ENCODE results near the gene MSX1.
"Not testable (repeated sequence)": the region's sequence is repeated elsewhere in the genome, so short reads cannot be mapped to it uniquely, and the experiment has no call there.

The MSX1 gene

GRCh38 chr4:4859325-4859798 lies at the start of gene MSX1:
MSX1 (plus strand) TSS chr4:4859665; CDS start chr4:4859900, 235 bp downstream.
- no peak for DNase-seq

DNA sequence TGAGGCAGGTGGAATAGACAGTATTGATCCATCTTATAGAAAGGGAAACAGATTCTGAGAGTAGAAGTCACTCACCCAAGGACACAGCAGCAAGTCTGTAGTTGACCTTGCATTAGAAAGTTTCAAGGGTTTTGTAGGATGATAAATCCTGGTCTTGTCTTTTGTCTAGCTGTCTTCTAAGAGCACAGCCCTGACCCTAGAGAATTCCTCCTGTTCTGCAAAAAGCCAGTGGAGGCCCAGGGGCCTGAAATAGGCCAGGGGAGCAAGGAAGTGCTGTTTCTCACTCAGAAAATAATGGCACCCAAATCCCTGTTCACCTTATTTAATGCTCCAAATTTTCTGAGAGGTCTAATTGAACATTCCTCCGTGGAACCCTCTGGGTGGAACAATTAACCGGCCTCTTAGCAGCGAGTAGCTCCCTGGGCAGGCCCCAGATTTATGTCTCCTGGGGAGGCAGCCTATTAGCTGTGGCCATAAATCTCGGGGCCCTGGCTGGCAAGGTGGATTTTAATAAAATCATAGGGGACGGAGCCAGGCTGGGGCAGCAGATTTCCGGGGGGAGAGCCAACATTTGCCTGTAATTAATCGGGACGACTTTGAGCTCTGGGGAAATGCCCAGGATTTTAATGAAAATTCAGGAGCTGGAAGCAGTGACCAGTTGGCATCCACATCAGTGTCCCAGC lies 49.2 kb upstream of the MSX1 start:
- DNase-seq = no peak

DNA sequence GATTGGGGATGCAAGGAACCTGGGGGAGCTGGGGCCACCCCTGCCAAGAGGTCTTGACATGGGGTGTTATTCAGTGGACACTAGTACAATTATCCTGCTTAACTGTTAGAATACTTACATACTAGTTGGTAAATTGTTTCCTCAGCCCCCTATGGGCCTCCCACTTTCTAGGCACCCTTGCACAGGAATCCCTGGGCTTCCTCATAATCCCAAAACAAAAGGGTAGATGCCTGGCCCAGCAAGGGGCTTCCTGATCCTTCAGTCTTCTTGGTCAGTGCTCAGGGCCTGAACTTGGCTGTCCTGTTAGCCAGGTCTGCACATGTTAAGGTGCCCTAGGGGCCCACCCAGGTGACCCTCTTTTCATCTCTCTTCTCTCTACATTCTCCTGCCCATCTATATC lies 48.7 kb upstream of the MSX1 start:
- DNase-seq = no peak

DNA sequence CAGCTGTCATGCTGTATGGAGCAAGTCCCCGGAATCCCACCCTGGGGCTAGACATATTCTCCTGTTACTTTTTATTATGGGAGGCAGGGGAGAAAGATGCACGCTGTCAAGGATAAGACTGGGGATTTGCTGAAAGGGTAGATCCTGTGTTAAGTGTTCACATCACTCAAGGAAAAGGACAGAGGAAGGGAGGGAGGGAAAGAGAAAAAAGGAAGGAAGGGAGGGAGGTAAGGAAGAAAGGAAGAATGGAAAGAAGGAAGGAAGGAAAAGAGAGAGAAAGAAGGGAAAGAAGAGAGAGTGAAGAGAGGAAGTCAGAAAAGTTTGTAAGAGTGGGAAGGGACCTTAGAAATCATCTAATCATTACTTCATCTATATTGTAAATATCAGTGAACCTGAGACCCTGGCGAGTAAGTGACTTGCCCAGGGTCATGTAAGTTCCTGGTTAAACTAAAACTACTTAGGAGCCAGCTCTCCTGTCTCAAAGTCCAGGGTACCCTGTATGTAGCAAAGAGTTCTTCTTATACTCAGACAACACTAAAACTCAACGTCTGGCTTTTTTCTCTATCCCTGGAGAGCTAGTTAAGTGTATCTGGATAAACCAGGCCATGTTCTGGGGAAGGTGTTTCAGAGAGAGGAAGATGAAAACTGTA lies 47.2 kb upstream of the MSX1 start:
- DNase-seq = no peak

GRCh38 chr4:4818415-4819212 lies 40.9 kb upstream of the MSX1 start:
- DNase-seq = no peak

- DNase-seq = no peak
Measured at GRCh38 chr4:4819213-4819606, 40.3 kb upstream of the MSX1 start.

GRCh38 chr4:4820261-4820660 lies 39.2 kb upstream of the MSX1 start:
- no peak for DNase-seq

- no peak for DNase-seq
Measured at GRCh38 chr4:4820739-4821138, 38.7 kb upstream of the MSX1 start.

DNA sequence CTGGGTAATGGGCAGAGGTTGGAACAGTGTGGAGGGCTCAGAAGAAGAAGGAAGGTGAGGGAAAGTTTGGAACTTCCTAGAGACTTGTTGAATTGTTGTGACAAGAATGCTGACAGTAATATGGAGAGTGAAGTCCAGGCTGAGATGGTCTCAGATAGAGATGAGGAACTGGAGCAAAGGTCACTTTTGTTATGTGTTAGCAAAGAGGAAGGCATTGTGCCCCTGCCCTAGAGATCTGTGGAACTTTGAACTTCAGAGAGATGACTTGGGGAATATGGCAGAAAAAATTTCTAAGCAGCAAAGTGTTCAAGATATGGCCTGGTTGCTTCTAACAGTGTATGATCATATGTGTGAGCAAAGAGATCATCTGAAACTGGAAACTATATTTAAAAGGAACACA lies 37.9 kb upstream of the MSX1 start:
- DNase-seq = no peak

- DNase-seq = not testable (repeated sequence)
Measured at GRCh38 chr4:4822286-4822685, 37.2 kb upstream of the MSX1 start.

GRCh38 chr4:4823621-4824162 lies 35.8 kb upstream of the MSX1 start:
- no peak for DNase-seq

- DNase-seq = no peak
Measured at GRCh38 chr4:4824232-4824631, 35.2 kb upstream of the MSX1 start.

- no peak for DNase-seq
Measured at GRCh38 chr4:4825431-4825830, 34.0 kb upstream of the MSX1 start.

DNA sequence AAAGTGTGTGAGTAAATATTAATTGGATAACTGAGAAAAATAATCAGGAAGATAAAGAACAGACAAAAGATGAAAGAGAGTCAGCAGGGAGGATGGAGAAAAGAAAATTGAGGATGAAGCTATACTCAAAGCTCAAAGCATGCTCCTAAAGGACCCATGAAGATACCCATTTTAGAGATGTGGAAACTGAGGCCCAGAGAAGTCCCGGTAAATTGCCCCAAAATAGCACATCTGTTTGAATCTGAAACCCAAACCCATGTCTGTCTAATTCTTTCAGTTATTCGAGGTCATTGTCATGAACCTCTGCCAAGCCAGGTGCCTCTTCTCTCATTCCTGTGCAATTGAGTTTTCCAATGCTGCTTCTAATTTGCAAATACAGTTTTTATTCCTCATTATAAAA lies 29.6 kb upstream of the MSX1 start:
- no peak for DNase-seq

DNA sequence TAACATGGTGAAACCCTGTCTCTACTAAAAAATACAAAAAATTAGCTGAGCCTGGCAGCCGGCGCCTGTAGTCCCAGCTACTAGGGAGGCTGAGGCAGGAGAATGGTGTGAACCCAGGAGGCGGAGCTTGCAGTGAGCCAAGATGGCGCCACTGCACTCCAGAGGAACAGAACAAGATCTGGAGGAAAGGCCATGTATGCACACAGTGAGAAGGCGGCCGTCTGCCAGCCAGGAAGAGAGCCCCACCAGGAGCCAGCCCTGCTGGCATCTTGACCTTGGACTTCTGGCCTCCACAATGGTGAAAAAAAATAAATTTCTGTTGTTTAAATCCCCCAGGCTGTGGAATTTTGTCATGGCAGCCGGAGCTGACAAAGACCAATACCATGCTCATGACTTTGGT lies 28.2 kb upstream of the MSX1 start:
- no peak for DNase-seq

- no peak for DNase-seq
Measured at GRCh38 chr4:4831825-4832224, 27.6 kb upstream of the MSX1 start.

DNA sequence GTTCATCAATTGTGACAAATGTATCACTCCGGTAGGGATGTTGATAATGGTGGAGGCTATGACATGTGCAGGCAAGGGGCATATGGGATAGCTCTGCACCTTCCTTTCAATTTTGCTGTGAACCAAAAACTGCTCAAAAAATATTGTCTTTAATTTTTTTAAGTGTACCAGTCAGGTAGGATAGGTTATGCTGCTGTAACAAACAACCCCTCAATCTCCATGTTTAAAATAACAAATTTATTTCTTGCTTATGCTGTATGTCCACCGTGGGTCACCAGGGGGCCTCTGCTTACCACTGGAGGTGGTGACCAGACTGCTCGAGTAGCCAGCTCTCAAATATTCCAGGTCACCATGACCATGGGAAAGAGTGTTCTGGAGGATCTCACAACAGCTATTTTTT lies 23.4 kb upstream of the MSX1 start:
- DNase-seq = no peak

DNA sequence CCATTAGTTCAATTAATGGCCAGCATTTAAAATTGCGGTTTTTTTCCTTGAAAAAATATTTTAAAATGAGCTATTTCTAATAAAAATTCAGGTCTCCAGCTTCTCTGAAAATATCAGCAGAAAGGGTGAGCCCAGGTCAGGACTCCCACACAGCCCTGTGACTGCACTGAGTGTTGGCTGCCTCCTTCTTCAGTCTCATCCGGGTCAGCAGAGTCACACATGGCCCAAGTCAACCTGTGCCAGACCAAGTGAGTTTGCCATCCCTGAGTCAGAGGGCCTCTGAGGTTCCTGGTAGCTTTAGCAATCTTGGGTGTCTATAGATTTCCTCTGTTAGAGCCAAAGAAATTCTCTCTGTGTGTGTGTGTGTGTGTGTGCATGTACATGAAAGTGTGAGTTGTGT lies 22.1 kb upstream of the MSX1 start:
- no peak for DNase-seq

- peak; percentile 19 for DNase-seq
Measured at GRCh38 chr4:4838051-4838935, 21.2 kb upstream of the MSX1 start.

- no peak for DNase-seq
Measured at GRCh38 chr4:4838936-4839810, 20.3 kb upstream of the MSX1 start.

DNA sequence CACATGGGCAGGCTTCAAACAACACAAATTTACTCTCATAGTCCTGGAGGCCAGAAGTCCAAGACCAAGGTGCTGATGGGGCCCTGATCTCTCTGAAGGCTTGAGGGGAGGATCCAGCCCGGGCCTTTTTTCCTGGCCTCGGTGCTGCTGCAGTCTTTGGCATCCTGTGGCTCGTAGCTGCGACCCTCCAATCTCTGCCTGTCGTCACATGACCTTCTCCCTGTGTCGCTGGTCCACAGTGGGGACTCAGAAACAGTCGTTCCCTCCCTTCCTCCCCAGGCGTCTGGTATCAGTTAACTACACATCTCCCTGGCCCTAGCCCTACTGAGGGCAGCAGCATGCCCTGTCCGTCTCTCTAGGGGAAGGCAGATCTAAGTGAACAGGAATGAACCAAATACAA lies 19.1 kb upstream of the MSX1 start:
- DNase-seq = no peak

DNA sequence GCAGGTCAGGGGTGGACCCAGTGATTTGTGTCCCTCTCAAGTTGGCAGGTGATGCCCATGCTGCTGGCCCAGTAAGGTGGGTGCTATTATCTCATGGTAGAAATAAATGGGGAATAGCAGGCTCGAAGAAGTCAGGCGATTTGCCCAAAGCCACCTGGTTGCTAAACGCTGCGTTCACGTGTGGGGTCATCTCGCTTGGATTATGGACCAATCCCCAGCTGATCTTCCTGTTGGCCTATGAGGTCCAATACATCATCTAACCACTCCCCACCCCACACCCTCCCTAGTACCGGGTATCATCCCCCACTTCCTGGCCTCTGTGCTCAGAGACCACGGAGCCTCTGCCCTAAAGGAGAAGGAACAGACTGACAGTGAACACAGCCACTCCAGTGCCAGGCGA lies 18.3 kb upstream of the MSX1 start:
- DNase-seq = peak; percentile 12
